GM12801 (cell line): ENCODE measurements around the gene OSER1.

ENCODE experiments used
- CTCF ChIP-seq: IDR thresholded peaks from one replicate; pipeline ENCODE4 v1.5.1; 2011; ENCODE audit warnings: control low read depth; ENCODE audit not compliant: insufficient read length; ENCODE audit errors: extremely low read depth

OSER1 gene

GRCh38 chr20:44204832-44205215 is 5.7 kb downstream of the OSER1 start:
- no peak for TF ChIP-seq CTCF

GRCh38 chr20:44204156-44204831 is 6.3 kb downstream of the OSER1 start:
- TF ChIP-seq CTCF = no peak

- no peak for TF ChIP-seq CTCF
These were observed 7.4 kb downstream of the OSER1 start for GRCh38 chr20:44203161-44203560.

- no peak for TF ChIP-seq CTCF
These were observed 9.6 kb downstream of the OSER1 start for GRCh38 chr20:44200983-44201382.

- TF ChIP-seq CTCF = no peak
These were observed 10.2 kb downstream of the OSER1 start for GRCh38 chr20:44200371-44200770.

- TF ChIP-seq CTCF = no peak
These were observed 10.7 kb downstream of the OSER1 start for GRCh38 chr20:44199877-44200276.

- TF ChIP-seq CTCF = no peak
These were observed 11.7 kb downstream of the OSER1 start for GRCh38 chr20:44198872-44199271.
